Activated CD4-positive, alpha-beta T cell treated with anti-CD3 and anti-CD28 coated beads, Interleukin-2, amount 50 U/mL, for 4 hours (primary cell): ENCODE measurements around the gene GJA5.

Experiments
- DNase-seq, 2 experiments: peaks; one replicate each; pipeline ENCODE4 v3.0.0-alpha.2; 2020

GJA5 gene

DNA sequence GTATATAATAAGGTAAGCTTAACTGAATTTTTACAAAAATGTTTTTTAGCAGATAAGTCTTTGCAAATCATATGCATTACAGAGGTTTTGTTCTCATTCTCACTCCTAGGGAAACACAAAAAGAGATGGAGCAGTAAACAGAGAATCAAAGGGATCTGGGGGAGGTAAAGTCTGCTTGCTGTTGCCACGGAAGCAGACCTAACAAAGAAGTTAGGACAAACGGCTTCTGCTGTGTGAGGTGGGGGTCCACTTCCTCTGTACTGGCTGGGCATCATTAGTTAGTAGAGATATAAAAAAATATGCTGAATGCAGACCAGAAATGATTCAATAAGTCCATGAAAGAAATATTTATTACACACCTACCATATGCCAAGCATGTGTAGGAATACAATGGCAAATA is 34.2 kb downstream of the GJA5 start:
- no peak for DNase-seq

DNA sequence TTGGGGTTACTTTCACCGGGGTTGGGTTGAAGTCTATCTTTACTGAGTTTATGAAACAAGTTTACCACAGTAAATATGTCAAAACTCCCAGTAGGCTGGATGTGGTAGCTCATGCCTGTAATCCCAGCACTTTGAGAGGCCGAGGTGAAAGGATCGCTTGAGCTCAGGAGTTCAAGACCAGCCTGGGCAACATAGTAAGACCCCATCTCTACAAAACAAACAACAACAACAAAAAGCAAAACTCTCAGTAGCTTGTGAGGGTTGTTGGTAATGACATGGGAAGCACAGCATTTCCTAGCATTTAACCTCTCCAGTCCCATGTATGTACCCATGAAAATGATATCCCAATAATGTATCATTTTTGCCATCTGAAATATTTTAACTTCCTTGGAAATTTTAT is 34.7 kb downstream of the GJA5 start:
- DNase-seq = no peak

DNA sequence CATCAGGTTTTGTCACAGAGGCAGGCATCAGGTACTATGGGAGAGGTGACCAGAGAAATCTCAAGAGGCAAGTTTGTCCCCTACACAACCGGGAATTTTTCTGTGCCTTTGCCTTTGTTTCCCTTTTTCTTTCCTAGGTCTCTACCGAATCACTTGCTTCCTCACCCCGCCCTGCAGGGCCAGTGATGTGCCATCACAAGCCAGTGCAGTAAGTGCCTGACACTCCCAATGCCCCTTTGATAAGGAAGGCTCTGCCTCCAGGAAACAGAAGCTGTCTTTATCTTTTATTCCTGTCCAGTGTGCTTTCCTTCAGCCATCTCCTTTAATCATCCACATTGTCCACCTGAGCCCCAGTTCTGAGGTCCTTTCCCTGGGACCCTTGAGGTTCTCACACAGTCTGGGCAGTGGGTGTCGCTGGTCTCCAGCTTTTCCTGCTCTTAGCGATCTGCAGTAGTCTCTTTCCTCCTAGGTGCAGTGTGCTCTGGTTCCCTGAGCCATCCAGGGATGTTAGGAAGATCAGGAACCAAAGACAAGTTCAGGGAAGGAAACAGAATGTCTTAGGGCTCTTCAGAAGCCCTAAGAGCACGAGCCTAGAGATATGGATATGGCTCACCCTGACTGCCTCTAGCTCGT is 36.6 kb downstream of the GJA5 start:
- peak in 1 of 2 experiments; percentile 2 for DNase-seq

DNA sequence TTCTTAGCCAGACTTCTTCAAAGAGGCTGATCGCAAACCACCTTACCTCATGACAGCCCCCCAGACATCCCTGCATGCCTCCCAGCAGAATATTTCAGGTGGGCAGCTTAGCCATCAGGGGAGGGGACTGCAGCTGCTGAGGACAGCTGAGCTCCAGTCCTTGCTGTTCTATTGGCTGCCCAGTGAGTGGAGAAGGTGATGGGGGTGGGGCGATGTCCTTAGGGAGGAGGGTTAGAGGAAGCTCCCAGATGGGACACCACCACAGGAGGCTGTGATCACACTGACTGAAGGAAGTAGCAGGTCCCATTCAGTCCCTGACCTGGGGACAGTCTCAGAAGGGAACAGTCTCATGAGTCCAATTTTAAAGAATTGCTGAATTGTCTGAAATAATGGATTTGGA is 38.3 kb downstream of the GJA5 start:
- DNase-seq = no peak

DNA sequence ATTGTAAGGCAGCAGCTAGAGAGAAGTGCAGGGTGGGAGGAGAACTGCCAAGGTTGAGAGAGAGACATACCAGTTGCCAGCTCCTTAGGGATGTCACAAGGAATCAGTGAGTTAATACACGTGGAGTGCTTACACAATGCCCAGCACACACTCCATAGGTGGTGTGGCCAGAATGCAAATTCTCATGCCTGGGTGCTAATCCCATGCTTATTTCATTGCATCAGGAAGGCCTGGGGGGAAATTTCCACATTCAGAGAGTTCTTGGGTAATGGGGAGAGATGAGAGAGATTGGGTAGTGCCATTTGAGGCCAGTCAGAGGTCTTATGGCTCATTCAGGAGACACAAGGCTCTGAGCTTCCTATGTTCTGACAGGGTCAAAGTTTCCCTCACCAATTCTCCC is 38.7 kb downstream of the GJA5 start:
- no peak for DNase-seq

DNA sequence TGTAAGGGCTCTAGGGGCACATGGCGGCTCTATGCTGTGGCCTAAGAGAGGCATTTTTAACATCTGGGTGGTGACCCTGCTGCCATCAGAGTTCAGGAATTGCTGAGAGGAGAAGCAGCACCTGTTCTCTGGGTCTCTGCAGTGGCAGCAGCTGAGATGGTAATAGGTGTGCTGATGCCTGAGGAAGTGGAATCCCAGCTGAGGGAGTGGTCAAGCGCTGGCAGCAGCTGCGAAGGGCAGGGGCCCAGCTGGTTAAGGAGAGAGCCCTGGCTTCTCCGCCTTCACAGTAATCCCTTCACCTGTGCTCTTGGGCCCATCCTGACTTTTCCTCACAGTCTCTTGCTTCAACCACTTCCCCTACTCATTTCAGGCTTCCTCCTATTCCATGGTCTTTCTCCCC is 39.8 kb downstream of the GJA5 start:
- DNase-seq = no peak

DNA sequence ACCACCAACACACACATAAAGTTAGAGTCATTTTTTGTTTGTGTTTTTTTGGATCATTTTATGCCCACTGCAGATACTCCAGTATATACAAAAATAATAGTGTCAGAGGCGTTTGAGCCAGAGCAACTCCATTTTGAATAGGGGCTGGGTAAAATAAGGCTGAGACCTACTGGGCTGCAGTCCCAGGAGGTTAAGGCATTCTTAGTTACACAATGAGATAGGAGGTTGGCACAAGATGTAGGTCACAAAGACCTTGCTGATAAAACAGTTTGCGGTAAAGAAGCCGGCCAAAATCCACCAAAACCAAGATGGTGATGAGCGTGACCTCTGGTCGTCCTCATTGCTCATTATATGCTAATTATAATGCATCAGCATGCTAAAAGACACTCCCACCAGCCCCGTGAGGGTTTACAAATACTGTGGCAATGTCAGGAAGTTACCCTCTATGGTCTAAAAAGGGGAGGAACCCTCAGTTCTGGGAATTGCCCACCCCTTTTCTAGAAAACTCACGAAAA is 40.6 kb downstream of the GJA5 start:
- no peak for DNase-seq

DNA sequence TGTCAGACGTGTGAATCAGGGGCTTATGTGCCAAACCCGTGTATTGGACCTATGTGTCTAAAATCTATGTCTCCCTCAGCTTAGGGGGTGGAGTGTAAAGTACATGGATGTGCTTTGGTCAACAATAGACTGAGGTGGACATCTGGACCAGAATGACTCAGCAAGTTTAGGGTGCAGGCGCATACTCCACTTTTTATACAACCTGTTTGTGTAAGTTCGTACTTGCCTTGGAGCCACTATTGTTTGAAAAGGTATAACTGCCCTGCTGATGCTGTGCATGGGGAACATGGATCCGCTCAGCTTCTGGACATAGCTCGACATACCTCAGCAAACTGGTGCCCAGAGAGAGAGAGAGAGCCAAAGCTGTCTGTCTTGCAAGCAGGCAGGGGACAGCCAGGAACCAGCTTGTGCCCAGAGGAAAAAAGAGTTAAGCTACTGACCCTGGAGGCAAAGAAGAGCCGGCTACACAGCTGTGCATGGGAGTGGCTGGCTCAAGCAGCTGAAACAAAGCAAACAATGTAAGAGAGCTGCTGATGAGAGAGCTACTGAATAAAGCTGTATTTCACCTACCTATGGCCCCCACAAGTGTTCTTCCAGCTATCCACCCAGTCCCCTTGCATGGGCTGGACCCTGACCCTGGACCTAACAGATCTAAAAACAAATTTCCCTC is 41.2 kb downstream of the GJA5 start:
- DNase-seq = no peak

DNA sequence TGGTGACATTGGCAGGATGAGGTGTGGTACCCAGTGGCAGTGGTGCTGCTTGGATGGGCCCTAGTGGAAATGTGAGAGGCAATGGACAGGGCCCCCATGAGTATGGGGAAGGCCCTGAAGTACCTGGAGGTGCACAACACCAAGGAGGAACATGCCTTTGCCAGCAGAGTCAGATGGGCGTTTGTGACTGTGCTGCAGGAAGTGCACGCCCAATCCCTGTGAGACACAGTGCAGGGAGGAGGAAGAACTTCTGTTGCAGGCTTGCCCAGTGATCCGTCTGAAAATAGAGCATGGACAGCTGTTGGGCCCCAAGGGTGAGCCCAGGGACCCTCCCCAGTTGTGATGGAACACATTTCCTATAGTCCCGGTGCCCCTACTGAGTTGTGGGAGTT is 42.7 kb downstream of the GJA5 start:
- no peak for DNase-seq

DNA sequence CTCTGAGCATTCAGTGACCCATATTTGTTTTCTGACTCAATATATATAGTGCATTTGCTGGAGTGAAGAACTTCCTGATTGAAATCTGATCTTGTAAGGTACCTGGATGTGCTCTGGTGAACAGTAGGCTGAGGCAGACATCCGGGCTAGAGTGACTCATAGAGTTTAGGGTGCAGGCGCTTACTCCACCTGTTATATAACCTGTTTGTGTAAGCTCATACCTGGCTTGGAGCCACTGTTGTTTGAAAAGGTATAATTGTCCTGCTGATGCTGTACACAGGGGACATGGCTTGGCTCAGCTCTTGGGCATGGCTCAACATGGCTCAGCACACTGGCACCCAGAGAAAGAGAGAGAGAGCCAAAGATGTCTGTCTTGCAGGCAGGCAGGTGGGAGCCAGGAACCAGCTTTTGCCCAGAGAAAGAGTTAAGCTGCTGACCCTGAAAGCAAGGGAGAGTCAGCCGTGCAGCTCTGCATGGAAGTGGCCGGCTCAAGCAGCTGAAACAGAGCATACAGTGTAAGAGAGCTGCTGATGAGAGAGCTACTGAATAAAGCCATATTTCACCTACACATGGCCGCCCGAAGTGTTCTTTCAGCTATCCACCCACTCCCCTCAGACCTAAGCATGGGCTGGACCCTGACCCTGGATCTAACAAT is 43.2 kb downstream of the GJA5 start:
- peak; percentile 6 to 13 for DNase-seq

DNA sequence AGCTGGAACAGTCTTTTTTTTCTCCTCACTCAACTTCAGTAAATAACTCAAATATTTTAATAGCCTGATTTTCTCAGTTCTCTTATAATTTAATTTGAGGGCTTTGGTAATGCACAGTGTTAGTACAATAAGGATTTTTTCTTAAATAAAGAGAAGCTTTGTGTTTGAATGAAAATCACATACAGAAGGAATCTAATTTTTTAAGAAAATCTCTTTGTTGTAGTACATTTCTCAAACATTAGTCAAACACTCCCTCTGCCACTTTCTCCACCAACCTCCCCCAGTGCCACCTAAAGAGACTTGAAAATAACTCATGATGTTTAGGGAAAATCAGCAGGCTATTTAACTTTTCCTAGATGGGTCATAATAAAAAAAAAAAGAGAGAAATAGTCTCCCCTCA is 47.8 kb downstream of the GJA5 start:
- DNase-seq = no peak
